Activated naive CD4-positive, alpha-beta T cell treated with Interleukin-2 at 50 U/mL for 16 hours (primary cell): ENCODE measurements around the gene PCBP3.
"Not testable (repeated sequence)": the region's sequence is repeated elsewhere in the genome, so short reads cannot be mapped to it uniquely, and the experiment has no call there.

Source experiments
- DNase-seq: peaks from one replicate; pipeline ENCODE4 v3.0.0-alpha.2; 2020

Gene PCBP3

DNA sequence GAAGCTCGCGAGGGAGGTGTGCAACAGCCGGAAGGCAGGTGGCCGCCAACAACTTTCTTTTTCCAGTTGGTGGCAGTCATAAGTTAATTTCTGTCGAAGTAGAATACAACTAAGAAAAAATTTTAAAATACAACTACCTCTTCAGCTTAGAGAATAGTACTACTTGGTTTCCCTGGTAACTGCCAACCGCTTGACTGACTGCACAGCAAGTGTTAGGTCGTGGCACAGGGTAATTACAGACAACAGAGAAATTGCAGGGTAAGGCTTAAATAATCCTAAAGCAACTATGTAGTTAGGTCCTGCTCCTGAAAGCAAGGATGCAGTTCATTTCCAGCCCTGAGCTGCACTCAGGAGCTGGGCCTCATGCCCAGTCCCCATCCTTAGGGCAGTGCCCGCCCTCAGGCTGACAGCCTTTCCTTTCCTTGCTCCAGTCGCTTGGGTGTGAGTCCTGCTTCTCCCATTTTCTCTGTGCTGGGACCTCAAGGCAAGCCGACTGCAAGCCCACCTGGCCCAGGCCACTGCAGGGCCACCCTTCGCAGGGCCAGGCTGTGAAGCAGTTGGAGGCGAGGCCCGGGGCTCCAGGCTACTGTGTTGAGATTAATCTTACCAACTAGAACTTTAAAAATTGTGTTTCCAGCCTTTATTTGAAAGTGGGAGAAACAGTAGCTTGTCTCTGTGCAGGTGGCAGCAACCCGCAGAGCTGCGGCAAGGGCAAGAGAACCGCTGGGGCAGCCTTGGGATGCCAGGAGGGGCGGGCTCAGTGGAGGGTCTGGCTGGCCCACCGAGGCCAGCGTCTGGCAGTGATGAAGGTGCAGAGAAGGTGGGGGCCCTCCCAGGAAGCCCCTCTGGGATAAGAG, 148.3 kb downstream of the PCBP3 start:
- no peak for DNase-seq

DNA sequence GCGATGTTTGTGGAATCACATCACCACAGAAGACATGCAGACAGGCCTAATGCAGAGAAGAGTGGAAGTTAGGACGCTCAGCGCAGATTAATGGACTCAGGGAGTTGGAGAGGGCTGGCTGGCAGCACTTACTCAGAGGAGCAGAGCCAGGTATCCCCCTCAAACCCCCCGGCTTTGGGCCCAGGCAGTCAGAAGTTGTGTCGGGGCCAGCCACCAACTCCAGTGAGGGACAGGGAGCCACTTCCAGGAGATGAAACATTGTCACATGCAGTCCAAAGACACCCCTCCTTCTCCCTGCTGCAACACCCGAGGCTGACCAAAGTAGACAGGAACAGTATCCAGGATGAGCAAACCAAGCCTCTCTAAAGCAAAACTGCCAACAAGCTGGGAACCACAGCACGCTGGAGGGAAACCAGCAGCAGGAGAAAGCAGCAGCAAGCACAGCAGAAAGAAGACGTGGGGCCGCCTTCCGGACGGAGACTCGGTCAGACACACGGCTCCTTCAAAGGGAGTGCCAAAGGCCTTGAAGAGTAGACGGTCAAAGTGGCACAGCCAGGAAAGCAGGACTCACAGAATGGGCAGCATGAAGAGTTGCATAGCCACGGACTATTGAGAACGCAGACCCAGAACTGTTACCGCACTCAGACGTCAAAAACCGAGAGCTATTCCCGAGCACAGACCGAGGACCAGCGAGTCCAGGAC, 149.3 kb downstream of the PCBP3 start:
- DNase-seq: no peak

DNA sequence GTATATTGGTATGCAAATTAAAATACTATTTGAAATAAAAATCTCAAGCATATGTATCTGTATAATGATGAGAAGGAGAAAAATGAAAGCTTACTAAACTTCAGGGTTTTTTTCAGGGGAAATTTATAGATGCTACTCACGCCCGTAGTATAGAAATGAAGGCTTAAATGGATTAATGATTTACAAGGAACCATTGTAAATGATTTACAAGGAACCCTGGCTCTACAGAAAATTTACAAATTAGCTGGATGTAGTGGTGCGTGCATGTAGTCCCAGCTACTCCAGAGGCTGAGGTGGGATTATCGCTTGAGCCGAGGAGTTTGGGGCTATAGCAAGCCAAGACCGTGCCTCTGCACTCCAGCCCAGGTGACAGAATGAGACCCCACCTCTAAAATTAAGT, 150.5 kb downstream of the PCBP3 start:
- DNase-seq: no peak

DNA sequence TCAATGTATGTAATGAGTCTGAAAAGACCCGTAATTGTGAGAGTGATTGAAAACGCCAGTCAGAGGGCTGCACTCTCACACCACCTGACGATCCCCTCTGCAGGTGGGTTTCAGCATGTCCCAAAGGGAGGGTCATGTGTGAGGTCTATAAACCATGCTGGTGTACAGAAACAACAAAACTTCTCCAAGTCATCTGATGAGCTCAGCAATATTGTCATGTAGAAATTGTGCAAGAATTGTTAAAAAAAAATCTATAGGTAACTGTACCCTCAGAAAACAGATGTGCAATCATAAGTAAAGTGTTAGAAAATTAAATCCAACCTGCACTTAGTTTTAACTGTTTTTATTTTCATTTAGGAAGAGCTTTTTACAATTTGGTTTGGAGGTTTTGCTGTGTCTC, 152.5 kb downstream of the PCBP3 start:
- DNase-seq: no peak

DNA sequence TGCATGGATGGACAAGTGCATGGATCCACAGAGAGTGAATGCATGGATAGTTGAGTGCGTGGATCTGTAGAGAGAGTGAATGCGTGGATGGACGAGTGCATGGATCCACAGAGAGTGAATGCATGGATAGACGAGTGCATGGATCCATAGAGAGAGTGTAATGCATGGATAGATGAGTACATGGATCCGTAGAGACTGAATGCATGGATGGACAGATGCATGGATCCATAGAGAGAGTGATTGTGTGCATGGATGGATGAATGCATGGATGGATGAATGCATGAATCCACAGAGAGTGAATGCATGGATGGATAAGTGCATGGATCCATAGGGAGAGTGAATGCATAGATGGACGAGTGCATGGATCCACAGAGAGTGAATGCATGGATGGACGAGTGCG, 153.8 kb downstream of the PCBP3 start:
- no peak for DNase-seq

DNA sequence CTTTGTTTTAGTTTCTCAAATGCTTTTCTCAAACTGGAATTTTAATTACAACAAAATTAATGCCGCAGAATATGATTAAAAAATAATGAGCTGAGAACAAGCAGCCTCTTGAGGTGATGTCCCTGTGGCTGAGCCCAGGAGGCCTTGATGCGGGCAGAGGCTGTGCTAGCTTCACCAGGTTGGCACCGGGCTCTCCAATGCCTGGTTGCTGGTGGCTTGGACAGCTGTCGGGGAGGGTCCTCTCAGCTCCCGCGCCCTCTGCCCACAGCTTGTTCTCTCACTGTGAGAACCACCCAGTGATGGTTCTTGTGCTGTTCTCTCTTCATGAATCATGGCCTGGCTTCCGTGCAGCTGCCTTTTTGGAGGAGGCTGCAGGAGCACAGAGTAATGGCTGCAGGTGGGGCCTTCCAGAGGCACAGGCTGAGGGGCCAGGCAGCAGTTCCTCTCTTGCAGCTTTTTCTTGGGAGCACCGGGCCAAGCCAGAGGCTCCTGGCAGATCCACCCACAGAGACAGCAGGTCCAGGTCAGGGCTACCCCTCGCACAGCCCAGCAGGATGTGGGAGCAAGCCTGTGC, 156.3 kb downstream of the PCBP3 start:
- DNase-seq: no peak

DNA sequence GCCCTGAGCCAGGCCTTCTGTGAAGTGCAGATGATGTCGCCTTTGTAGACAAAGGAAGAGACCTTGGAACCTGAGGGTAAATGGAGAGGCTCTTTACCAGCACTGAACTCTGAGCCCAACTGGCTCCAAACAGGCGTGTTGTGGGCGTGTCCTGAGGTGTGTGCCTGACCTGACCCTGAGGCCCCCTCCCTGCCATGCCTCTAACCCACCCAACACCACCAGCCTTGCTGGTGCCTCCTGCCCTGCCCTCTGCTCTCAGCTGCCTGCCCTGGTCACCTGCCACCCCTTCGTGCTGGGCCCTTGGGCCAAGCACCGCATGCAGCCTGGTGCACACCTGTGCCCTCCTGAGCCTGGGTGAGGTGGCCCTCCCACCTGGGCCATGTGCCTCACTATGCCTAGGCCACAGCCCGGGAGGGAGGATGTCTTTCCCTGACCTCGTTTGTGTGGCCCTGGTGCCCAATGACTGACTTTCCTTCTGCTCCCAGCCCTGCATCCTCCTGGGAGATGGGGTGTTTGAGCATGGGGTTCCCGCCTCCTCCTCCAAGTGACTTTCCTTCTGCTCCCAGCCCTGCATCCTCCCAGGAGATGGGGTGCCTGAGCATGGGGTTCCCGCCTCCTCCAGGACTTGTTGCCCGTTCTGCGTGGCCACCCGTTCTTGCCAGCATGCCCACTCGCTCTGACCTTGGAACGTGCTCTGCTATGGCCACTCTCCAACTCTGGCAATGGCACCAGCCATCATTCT, 157.0 kb downstream of the PCBP3 start:
- no peak for DNase-seq

DNA sequence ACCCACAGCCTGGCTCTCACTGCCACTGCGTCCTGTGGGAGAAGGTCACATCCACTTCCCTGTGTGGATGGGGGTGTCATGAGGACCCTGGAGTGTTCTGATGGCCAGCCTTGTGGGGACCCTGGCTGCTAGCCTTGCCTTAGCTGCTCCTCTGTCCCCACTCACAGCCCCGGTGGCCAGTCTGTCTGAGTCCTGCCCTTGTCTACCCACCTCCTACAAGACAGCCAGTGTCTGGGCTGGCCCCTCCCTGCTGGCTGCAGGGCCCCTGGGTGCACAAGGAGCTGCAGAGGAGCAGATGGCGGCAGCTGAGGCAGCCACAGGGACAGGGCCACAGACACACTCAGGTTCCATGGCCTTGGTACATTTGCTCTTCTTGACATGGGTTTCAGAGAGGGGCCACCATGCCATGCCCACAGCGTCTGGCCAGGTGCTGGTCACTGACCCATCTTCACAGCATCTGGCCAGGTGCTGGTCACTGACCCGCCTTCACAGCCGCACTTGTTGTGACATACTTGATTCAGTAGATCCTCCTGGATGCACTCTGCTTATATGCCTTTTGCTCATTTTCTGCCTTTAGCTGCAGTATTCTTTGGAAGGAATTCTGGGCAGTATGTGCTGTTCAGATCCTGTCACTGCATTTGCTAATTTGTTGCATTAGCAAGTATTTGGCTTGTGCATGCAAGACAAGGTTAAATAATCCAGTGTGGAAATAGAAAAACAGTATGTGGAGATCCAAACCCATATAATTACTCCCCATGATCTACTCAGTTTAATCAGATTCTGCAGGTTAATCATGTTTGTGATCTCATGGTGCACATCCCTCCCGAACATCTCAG, 157.8 kb downstream of the PCBP3 start:
- DNase-seq: no peak

DNA sequence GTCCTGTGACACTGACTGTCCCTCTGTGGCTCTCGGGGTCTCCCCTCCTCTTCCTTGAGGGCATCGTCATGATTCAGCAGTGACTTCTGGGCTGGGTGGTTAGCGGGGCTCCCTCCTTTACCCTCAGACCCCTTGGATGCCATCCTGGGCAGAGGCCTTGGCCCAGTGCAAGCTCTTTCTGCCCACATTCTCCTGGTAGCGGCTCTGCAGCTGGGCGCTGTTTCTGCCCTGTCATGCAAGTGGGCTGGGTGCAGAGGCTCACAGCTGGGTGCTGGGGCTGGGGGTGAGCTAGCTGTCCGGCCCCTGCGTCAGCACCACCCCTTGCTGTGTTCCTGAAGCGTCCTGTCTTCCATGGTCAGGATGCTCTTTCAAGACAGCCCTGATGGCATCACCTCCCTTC, 158.5 kb downstream of the PCBP3 start:
- no peak for DNase-seq

DNA sequence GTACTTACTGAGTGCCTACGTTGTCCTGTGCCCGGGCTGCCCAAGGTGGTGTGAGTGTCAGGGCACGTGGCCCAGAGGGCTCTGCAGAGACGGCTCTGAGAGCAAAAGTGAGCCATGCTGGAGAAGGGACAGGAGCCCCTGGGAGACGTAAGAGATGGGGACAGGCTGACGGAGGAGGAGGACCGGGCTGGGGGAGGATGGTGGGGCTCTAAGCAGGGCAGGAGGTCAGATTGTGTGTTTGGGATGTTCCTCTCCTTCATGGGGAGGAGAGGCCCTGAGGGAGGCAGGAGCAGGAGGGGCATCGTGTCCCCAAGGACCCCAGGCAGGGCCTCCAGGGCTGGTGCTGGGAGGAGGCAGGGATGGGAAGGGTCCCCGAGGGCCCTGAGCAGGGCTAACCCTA, 158.9 kb downstream of the PCBP3 start:
- no peak for DNase-seq

DNA sequence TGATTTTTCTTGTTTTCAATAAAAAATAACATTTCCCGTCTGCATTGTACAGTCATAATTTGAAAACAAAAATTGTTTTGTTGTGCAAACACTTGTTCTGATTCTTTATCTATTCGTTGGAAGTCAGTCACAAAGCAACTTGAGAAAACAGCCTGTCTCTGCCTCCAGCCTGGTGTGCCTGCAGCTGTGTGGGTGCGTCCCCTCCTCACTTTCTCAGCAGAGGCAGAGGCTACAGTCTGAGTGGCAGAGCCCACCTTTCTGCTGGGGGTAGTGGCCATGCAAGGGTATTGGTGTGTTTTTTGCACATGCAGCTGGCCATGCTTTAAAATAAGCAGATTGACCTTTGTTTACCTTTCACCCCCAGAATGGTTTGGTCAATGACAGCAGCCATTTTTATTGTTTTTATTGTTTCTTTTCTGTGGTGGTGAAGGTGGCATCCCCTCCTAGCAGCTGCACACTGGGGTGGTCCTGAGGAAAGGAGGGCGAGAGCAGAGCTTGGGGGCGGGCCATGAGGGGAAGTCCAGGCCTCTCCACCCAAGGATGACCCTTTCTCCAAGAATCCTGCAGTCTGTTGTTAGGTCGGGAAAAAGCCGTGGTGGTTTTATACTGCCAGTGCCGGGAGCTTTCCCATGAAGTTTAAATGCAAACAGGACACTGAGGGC, 159.6 kb downstream of the PCBP3 start:
- no peak for DNase-seq

DNA sequence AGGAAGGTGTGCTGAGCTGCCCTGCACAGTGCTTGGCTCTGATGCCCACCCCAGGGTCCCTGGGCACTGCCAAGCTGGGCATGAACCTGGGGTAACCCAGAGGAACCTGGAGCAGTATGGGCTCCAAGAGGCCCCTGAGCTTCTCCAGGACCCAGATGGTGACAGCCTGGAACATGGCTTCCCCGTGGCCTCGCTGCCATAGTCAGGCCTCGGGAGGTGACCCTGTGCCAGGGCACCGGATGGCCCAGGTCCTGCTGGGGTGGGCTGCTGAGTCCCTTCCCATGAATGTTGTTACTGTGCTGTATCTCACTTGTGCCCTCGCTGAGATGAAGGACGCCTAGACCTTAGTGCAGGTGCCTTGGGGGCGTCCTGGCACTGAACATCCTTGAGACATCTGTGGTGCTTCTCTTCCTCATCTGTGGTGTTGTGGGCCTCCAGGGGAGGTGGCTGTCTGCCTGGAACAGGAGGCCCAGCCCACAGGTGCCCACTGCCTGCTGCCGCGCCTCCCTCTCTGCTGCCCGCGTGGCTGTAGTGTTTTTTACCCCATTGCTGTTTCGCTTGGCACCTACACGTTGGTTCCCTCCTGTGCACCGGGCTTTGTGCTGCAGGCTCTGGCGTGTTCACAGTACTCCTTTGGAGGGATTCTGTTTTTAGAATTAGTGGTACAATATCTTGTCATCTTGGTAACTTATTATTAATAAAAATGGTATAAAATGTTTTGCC, 160.3 kb downstream of the PCBP3 start:
- no peak for DNase-seq

DNA sequence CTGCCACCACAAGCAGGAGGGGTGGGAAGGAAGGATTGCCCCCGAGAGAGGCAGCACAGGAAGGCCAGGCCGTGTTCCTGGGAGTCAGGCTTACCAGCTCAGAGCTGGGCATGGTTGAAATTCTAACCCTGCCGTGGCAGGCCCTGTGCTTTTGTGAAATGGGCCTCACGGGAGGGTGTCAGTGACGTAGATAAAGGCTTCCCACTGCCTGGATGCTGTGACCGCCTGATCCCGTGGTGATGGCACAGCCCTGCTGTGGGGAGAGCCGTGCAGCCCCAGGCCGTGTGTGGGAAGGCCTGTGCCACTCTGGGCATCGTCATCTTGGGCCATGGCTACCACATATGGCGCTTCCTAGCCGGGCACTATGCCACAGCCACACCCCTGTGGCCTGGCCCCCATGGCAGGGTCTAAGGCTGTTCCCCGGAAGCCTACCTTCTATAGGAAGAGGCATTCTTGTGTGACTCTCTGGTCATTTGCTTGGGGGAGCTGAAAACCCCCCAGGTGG, 161.3 kb downstream of the PCBP3 start:
- no peak for DNase-seq

DNA sequence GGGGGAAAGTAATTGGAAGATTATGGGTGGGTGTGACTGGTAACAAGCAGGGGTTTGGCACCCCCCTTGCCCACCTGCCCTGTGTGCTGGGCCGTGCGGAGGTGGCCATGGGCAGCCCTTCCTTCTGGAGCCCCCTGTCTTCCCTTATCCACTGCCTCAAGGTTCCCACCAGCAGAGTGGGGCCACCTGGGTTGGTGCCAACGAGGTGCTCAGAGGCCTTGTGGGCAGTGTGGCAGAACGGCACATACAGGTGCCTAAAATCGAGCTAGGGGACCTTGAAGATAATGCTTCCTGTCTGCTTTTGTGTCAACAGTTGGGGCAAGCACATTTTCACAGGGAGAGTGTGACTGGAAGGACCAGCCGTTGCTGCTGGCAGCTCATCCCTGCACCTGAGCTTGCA, 161.8 kb downstream of the PCBP3 start:
- DNase-seq: no peak

DNA sequence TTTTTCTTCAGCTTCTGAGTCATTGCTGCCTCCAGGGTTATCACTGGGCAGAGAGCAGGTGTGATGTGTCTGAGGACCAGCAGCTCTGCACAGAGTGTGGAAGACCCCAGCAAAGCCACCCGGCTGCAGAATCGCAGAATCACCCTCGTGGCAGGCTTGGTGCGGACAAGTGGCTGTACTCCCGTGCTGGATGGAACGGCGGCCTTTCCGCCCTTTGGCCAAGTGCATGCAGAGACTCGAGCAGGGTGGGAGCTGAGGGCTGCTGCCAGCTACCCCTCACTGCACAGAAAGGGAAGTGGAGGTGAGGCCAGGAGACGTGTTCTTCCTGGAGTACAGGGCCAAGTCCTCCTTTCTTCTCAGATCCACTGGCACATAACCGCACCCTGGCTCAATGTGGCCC, 162.5 kb downstream of the PCBP3 start:
- DNase-seq: no peak

DNA sequence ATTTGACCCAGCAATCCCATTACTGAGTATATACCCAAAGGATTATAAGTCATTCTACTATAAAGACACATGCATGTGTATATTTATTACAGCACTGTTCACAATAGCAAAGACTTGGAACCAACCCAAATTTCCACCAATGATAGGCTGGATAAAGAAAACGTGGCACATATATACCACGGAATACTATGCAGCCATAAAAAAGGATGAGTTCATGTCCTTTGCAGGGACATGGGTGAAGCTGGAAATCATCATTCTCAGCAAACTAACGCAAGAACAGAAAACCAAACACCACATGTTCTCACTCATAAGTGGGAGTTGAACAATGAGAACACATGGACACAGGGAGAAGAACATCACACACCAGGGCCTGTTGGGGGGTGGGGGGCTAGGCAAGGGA, 165.1 kb downstream of the PCBP3 start:
- not testable (repeated sequence) for DNase-seq

DNA sequence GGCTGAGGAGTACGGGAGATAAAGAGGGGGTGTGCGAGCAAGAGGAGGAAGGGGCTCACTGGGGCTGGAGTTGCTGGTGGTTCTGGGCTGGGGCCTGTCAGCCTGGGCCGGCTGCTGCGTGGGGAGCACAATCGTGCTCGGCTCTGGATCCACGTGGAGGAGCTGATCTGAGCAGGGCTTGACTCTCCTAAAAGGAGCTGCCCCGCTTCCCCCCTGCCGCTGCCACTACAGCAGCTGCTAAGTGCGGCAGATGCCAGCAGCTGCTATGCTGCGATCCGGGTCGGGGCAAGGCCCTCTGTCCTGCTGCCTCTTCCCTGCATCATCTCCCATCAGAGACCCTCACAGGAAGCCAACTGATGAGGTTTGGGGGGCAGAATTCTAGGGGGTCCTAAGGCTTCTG, 165.9 kb downstream of the PCBP3 start:
- DNase-seq: no peak

DNA sequence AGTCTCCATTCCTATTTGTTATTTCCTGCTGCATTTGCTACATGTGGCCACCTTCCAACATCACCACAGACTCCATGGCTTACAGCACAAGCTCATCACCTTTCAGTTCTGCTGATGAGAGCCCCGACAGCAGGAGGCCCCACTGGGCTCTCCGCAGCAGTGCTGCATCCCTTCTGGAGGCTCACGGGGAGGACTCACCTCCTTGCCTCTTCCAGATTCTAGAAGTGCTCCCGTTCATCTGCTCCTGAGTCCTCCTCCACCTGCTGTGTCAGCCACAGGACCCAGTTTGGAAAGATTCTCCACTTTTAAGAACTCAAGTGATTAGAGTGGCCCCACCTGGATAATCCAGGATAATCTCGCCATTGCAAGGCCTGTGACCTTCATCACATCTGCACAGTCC, 167.6 kb downstream of the PCBP3 start:
- DNase-seq: no peak

DNA sequence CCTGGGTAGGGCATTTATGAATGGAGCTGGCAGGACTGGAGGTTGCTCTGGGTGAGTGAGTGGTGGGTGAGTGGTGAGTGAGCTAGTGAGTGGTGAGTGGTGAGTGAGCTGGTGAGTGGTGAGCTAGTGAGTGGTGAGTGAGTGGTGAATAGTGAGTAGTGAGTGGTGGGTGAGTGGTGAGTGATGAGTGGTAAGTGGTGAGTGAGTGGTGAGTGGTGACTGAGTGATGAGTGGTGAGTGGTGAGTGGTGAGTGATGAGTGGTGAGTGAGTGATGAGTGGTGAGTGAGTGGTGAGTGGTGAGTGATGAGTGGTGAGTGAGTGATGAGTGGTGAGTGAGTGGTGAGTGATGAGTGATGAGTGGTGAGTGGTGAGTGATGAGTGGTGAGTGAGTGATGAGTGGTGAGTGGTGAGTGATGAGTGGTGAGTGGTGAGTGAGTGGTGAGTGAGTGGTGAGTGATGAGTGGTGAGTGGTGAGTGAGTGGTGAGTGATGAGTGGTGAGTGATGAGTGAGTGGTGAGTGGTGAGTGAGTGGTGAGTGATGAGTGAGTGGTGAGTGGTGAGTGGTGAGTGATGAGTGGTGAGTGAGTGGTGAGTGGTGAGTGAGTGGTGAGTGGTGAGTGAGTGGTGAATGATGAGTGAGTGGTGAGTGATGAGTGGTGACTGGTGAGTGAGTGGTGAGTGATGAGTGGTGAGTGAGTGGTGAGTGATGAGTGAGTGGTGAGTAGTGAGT, 170.8 kb downstream of the PCBP3 start:
- peak; percentile 24 for DNase-seq

DNA sequence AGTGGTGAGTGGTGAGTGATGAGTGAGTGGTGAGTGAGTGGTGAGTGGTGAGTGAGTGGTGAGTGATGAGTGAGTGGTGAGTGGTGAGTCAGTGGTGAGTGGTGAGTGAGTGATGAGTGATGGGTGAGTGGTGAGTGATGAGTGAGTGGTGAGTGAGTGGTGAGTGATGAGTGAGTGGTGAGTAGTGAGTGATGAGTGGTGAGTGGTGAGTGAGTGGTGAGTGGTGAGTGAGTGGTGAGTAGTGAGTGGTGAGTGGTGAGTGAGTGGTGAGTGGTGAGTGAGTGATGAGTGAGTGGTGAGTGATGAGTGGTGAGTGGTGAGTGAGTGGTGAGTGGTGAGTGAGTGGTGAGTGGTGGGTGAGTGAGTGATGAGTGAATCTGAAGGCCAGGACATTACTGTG, 172.3 kb downstream of the PCBP3 start:
- DNase-seq: peak; percentile 17
